GM15510 (cell line): ENCODE measurements around the gene KRTAP5-1.

Experiments
- POLR2A ChIP-seq: IDR thresholded peaks from 3 replicates; pipeline ENCODE4 v1.6.1; 2011; ENCODE audit warnings: borderline replicate concordance; ENCODE audit not compliant: insufficient read length; ENCODE audit errors: extremely low read depth

The KRTAP5-1 gene

GRCh38 chr11:1543606-1544263 is 41.3 kb downstream of the KRTAP5-1 start:
- TF ChIP-seq POLR2A: no peak

- no peak for TF ChIP-seq POLR2A
Measured at GRCh38 chr11:1542267-1542666, 42.8 kb downstream of the KRTAP5-1 start.

- TF ChIP-seq POLR2A: no peak
Measured at GRCh38 chr11:1541474-1542204, 43.4 kb downstream of the KRTAP5-1 start.

GRCh38 chr11:1540074-1540473 is 45.0 kb downstream of the KRTAP5-1 start:
- TF ChIP-seq POLR2A: no peak

- no peak for TF ChIP-seq POLR2A
Measured at GRCh38 chr11:1538153-1538552, 46.9 kb downstream of the KRTAP5-1 start.

GRCh38 chr11:1536065-1536843 is 48.8 kb downstream of the KRTAP5-1 start:
- TF ChIP-seq POLR2A: no peak

GRCh38 chr11:1534682-1535081 is 50.4 kb downstream of the KRTAP5-1 start:
- TF ChIP-seq POLR2A: no peak
